HL-60/S4 (cell line): ENCODE data around the gene FAM53A.

Experiments
- in situ Hi-C: fragments of 300-500 bp; cut with MboI; formaldehyde crosslinking; loops from 2 replicates; pipeline ENCODE4 v1.14.3; 2022; ENCODE audit warnings: low sequenced_read_pairs

The FAM53A gene

GRCh38 chr4:1641671-1642070 lies 42.4 kb downstream of the FAM53A start:
- in situ Hi-C loops = loop anchor here (25.0 kb wide), 1 partner anchor 279 kb away; no protein-coding TSS in a partner anchor

- in situ Hi-C loops = loop anchor here (25.0 kb wide), 1 partner anchor 279 kb away; no protein-coding TSS in a partner anchor
Measured at GRCh38 chr4:1640716-1641503, 43.2 kb downstream of the FAM53A start.

DNA sequence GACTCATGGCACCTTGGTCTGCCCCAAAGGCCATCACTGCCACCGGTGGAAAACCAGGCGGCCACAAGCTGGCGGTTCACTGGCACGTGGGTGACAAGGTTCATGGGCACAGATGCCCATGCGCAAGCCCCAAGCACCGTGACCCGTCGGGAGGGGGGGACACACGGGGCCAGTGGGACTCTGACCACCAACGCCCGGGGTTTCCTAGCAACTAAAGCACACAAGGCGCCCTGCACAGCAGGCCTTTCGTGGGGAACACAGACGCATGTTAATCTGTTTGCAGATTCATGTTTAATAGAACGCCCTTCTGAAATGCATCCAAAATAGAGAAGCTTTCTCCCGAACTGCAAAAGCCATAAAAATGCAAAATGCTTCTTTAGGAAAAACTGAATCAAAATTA lies 43.9 kb downstream of the FAM53A start:
- in situ Hi-C loops = loop anchor here (25.0 kb wide), 1 partner anchor 278 kb away; no protein-coding TSS in a partner anchor

- in situ Hi-C loops = loop anchor here (25.0 kb wide), 1 partner anchor 277 kb away; no protein-coding TSS in a partner anchor
Measured at GRCh38 chr4:1639299-1639868, 44.7 kb downstream of the FAM53A start.

DNA sequence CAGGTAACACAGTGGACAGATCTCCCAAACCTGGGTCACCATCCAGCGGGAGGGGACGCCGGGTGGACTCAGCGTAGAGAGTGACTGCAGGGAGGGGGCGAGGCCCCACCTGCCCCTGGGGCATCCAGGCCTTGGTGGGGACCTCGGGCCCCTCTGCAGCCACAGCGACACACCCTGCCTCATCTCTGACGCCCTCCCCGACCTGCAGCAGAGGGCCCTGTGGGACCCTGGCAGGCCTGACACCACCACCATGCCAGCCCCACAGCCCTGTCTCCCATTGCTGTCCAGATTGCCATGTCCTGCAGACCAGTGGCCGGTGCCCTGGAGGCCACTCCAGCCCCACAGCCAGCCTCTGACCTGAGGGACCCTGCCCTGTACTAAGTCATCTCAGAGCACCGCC lies 45.2 kb downstream of the FAM53A start:
- in situ Hi-C loops = loop anchor here (25.0 kb wide), 1 partner anchor 277 kb away; no protein-coding TSS in a partner anchor

DNA sequence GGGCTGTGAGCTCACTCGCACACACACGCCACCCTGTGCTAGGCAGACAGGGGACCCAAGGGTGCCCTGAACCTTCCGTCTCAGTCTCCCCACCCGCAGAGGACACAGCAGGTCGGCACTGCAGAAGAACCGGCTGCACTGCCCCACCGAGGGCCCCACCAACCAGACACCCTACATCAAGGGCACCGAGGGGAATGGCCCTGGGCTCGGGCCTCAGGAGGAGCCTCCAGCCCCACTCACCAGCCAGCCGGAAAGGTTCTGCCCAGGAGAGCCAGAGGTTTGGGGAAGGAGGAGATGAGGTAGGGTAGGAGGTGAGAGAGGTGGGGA lies 45.9 kb downstream of the FAM53A start:
- in situ Hi-C loops = loop anchor here (25.0 kb wide), 1 partner anchor 276 kb away; no protein-coding TSS in a partner anchor

DNA sequence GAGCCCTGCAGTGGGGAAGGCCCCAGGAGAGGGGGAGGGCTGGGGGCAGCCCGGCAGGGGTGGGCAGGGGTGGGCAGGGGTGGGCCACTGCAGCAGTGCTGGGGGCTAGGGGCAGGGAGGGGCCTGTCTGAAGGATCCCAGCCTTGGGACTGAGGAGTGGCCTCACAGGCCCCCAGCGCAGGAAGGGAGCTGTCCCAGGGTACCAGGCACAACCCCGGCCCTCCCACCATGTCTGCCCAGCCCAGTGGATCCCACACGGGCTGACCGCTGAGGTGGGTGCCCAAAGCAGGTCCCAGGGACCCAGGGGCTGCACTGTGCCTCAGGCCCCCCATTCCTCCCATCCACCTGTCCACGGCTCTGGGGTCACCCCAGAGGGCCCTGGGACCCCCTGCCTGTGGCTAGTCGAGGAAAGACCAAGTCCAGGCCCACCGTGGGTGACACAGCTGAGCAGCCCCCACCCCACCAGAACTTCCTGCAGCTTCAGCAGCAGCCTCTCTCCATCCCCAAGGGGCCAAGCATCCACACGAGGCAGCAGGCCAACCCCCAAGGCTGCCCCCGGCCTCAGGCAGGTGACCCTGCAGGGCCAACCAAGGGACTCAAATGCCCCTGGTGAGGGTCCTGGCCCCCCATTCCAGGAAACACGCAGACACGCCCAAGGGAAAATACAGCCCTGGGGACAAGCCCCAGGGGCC lies 46.4 kb downstream of the FAM53A start:
- in situ Hi-C loops = loop anchor here (25.0 kb wide), 1 partner anchor 275 kb away; no protein-coding TSS in a partner anchor

GRCh38 chr4:1636490-1637211 lies 47.5 kb downstream of the FAM53A start:
- in situ Hi-C loops = loop anchor here (25.0 kb wide), 1 partner anchor 274 kb away; no protein-coding TSS in a partner anchor

DNA sequence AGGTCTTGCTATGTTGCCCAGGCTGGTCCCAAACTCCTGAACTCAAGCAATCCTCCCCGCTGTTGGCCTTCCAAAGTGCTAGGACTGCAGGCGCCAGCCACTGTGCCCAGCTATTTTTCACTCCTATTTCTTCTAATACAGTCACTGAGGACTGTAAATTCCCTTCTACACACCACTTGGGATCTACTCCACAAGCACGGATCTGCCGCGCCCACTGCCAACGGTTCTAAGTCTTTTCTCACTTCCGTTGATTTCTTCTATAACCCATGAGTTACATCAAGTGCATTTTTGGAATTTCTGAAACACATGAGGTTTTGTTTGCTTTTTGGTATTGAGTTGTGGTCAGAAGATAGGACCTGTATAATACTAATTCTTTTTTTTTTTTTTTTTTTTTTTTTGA lies 48.6 kb downstream of the FAM53A start:
- in situ Hi-C loops = loop anchor here (25.0 kb wide), 1 partner anchor 273 kb away; no protein-coding TSS in a partner anchor

DNA sequence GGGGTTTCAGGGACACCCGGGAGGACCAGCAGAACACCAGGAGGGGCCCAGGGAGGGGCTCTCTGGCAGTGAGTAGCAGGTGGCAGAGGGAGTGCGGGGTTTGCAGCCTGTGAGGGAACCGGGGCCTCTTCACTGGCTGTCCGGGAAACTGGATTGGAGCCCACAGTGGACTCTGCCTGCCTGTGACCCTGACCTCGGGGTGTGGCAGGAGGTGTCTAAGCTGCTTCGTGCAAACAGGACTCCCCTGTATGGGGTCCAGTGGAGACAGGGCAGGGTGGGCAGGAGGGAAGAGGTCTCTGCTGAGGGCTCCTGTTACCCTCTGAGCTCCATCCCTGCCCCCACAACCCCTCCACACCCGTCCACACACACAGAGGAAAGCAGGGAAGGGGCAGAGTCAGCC lies 50.1 kb downstream of the FAM53A start:
- in situ Hi-C loops = loop anchor here (25.0 kb wide), 1 partner anchor 272 kb away; no protein-coding TSS in a partner anchor

DNA sequence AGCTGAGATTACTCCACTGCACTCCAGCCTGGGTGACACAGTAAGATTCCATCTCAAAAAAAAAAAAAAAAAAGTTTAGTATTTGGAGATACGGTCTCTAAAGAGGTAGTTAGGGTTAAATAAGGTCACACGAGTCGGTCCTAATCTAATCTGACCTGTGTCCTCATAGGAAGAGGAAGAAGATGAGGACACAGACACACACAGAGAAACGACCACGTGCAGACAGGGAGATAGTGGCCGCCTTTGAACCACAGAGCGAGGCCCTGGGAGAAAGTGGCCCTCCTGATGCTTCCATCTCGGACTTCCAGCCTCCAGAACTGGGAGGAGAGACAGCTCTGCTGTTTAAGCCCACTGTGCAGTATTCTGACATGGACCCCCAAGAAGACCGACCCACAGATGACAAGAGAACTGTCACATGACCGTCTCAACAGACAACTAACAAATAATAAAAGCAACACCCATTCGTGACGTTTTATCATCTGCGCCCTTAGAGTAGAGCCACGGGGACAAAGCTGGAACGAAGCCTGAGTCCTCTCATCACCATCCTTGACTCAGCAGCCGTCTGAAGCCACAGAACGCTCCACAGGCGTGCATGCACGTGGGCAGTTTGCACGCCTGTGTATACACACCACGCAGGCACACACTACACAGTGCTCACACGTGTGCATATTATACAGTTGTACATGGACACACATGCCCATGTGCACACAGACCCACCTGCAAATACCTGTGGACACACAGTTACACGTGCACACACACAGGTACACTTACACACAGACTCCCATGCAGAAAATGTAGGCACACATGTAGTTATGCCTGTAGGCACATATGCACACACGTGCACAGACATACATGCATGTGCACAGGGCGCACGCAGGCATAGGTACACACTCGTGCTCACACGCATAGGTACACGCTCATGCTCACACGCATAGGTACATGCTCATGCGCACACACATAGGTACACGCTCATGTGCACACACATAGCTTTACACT lies 51.7 kb downstream of the FAM53A start:
- in situ Hi-C loops = loop anchor here (25.0 kb wide), 1 partner anchor 270 kb away; no protein-coding TSS in a partner anchor

DNA sequence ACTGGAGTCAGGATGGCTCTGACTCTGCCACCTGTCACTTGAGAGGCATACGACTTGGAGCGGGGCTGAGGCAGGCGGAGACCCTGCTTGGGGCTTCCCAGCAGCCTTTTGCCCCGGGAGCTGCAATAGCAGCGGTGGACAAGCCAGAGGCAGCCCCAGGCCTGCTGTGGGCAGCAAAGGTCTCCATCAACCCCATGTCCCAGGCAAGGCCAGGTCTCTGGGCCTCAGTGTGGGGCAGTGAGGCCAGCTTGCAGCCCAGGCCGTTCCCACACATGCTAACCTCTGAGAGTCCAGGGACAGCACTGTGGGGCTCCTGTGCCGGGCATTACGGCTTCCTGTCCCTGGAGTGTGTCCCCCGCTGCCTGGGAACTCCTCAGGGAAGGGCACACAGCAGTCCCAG lies 53.0 kb downstream of the FAM53A start:
- in situ Hi-C loops = loop anchor here (25.0 kb wide), 1 partner anchor 269 kb away; no protein-coding TSS in a partner anchor

GRCh38 chr4:1630266-1630665 lies 53.8 kb downstream of the FAM53A start:
- in situ Hi-C loops = loop anchor here (25.0 kb wide), 1 partner anchor 268 kb away; no protein-coding TSS in a partner anchor

DNA sequence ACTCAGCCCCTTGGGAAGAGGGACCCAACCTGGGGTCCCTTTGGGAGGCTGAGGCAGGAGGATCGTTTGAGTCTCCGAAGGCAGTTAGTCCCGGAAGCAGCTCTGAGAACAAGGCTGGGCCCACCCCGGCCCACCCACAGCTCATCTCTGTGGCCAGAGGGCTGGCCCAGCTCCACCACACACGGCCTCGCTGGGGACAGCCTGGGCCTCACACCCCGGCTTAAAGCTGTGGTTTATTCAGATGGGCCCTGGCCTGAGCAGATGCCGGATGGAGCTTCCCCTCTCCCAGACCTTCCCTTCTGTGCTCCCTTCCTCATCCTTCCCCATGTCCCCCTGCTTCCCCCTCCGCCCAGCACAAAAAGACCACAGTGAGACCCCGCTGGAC lies 54.4 kb downstream of the FAM53A start:
- in situ Hi-C loops = loop anchor here (25.0 kb wide), 1 partner anchor 267 kb away; no protein-coding TSS in a partner anchor

GRCh38 chr4:1628892-1629698 lies 55.0 kb downstream of the FAM53A start:
- in situ Hi-C loops = loop anchor here (25.0 kb wide), 1 partner anchor 267 kb away; no protein-coding TSS in a partner anchor

GRCh38 chr4:1627417-1628313 lies 56.4 kb downstream of the FAM53A start:
- in situ Hi-C loops = loop anchor here (25.0 kb wide), 1 partner anchor 265 kb away; no protein-coding TSS in a partner anchor

DNA sequence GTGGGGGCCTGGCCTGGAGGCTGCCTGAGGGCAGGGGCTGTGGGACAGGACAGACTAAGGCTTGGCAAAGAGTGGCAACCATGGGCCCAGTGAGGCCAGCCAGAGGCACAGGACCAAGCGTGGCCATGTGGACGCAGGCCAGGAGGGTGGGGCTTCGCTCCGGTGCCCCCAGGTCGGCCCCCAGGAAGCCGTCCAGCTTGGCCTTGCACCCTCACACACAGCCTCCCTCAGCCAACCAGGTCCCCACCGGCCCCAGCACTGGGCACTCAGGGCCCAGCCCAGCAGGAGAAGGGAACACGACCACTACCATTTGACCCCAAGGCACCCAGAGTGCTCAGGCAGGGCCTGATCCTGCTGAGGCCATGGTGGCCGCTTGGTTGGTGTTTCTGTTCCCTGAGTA lies 57.2 kb downstream of the FAM53A start:
- in situ Hi-C loops = loop anchor here (25.0 kb wide), 1 partner anchor 265 kb away; no protein-coding TSS in a partner anchor
